PC-9 (cell line): Measurements from ENCODE around the gene TMEM108. TPM values are rescaled to one million over a fixed set of nuclear protein-coding genes. Genes with fewer than 3 reads are reported as not detected.

Source experiments
- BruUV-seq: library from RNA; stranded (reverse); fragments of 400-500 nt; replicated peaks from 2 replicates; lab custom pipeline; 2021; lab: Mats Ljungman, UMichigan
- CTCF ChIA-PET: fragments of 300-600 bp; sonication (Branson Sonifier 250); formaldehyde crosslinking; loops from one replicate; lab custom pipeline; 2022; ENCODE audit warnings: antibody characterized with exemption; lab: Charles Lee
- POLR2A ChIA-PET: fragments of 300-600 bp; sonication (Branson Sonifier 250); formaldehyde crosslinking; loops from one replicate; lab custom pipeline; 2022; ENCODE audit warnings: antibody characterized with exemption; ENCODE audit not compliant: unreplicated experiment; lab: Charles Lee
- DNase-seq, 2 experiments: peaks; one replicate each; pipeline versions ENCODE4 v3.0.0 to v3.0.0-alpha.2; 2015 to 2022; ENCODE audit warnings: mixed read lengths in 1 of 2
- H2AFZ ChIP-seq: fragments of 200-600 bp; sonication (generic); 2 replicates; pipeline ENCODE4 v1.8.1; 2017; ENCODE audit warnings: antibody characterized with exemption
- H3F3A ChIP-seq: fragments of 200-600 bp; sonication (generic); 2 replicates; pipeline ENCODE4 v1.8.1; 2017; ENCODE audit warnings: antibody characterized with exemption, mild to moderate bottlenecking, low read depth; ENCODE audit not compliant: insufficient read depth
- H3K27ac ChIP-seq: fragments of 200-600 bp; sonication (generic); 2 replicates; pipeline ENCODE4 v1.6.1; 2016; ENCODE audit warnings: mixed run types
- H3K27me3 ChIP-seq: fragments of 200-600 bp; sonication (generic); 2 replicates; pipeline ENCODE4 v1.6.1; 2016; ENCODE audit warnings: low read depth, mixed run types; ENCODE audit not compliant: insufficient read depth
- H3K36me3 ChIP-seq: fragments of 200-600 bp; sonication (generic); 2 replicates; pipeline ENCODE4 v1.6.1; 2016; ENCODE audit warnings: low read depth, mixed run types
- H3K4me1 ChIP-seq: fragments of 200-600 bp; sonication (generic); replicated peaks from 2 replicates; pipeline ENCODE4 v1.6.1; 2016; ENCODE audit warnings: mixed run types; ENCODE audit not compliant: insufficient read depth
- H3K4me2 ChIP-seq: fragments of 200-600 bp; sonication (generic); 2 replicates; pipeline ENCODE4 v1.6.1; 2017; ENCODE audit warnings: mixed run types
- H3K4me3 ChIP-seq: fragments of 200-600 bp; sonication (generic); 2 replicates; pipeline ENCODE4 v1.6.1; 2016; ENCODE audit warnings: mixed run types
- H3K79me2 ChIP-seq: fragments of 200-600 bp; sonication (generic); 2 replicates; pipeline ENCODE4 v1.6.1; 2017; ENCODE audit warnings: low read depth, mixed run types
- H3K9me2 ChIP-seq: fragments of 200-600 bp; sonication (generic); 2 replicates; pipeline ENCODE4 v1.8.1; 2017; ENCODE audit warnings: mild to moderate bottlenecking; ENCODE audit not compliant: insufficient read depth
- H3K9me3 ChIP-seq: fragments of 200-600 bp; sonication (generic); 2 replicates; pipeline ENCODE4 v1.8.1; 2016; ENCODE audit warnings: low read depth; ENCODE audit not compliant: insufficient read depth
- H4K20me1 ChIP-seq: fragments of 200-600 bp; sonication (generic); 2 replicates; pipeline ENCODE4 v1.8.1; 2017; ENCODE audit not compliant: insufficient read depth
- CTCF ChIP-seq: fragments of 200-600 bp; sonication (generic); conservative IDR thresholded peaks from 2 replicates; pipeline ENCODE4 v1.6.1; 2017; ENCODE audit warnings: mixed run types, antibody characterized with exemption, mild to moderate bottlenecking, moderate library complexity
- EZH2 ChIP-seq: fragments of 200-600 bp; sonication (generic); IDR thresholded peaks from 2 replicates; pipeline ENCODE4 v1.8.0; 2017; ENCODE audit warnings: antibody characterized with exemption, low read depth
- intact Hi-C: fragments of 100-400 bp; cut with micrococcal nuclease; formaldehyde crosslinking; loops from one replicate; pipeline ENCODE4 v1.10.0; 2022; ENCODE audit not compliant: unreplicated experiment
- total RNA-seq: library from RNA; stranded (reverse); gene quantifications from 2 replicates; pipeline ENCODE4 v1.2.3, GENCODE V29; 2021

The TMEM108 gene
- total RNA-seq, 1 experiment from 2014 or later: not detected

DNA sequence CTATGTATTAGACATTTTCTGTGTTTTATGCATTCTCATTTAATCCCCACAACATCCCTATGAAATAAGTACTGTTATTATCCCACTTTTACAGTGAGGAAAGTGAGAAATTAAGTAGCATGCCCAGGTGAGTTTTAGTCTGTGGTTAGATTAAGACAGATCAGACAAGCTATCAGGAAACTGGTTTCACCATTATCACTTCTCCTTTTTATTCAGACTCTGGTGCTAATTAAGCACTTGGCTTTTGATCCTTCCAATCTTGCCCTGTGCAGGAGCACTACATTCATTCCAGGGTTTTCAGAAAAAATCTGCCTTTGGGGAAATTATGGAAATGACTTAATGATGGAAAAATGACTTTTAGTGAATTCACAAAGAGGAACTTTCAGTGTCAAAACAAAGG, 115.2 kb downstream of the TMEM108 start:
- ChIA-PET POLR2A (no interaction called here), CTCF (no interaction called here)
- Histone ChIP-seq H3K79me2 (no peaks in the 10 kb centered on the region), H3F3A (no peaks in the 10 kb centered on the region), H2AFZ (no peak overlapping the region), H3K27ac (no peak overlapping the region), H3K9me3 (no peaks in the 10 kb centered on the region), H3K4me3 (no peak overlapping the region), H4K20me1 (no peaks in the 10 kb centered on the region), H3K4me1 (no peaks in the 10 kb centered on the region), H3K36me3 (no peaks in the 10 kb centered on the region), H3K27me3 (no peaks in the 10 kb centered on the region), H3K9me2 (no peaks in the 10 kb centered on the region), H3K4me2 (no peak overlapping the region)
- no peak for DNase-seq
- BruUV-seq: no TSS peak
- intact Hi-C loops: no loop called here
- no peak for TF ChIP-seq CTCF
- TF ChIP-seq EZH2: no peak

DNA sequence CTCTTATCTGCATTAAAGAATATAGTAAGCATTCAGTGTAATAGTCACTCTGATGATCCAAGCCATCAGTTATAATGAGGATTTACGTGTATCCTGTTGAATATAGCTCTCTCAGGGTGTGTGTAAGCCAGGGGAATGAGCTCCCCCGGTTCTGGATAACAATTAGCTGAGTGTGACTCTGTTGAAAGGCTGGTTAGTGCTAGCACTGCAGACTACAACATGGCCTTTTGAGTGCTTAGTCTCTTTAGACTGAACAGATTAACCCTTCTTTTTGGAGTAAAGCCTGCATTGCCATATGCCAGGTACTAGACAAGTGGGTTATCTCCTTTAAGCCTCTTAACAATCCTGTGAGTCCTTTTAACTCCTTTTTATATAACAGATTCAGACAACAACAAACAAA, 119.5 kb downstream of the TMEM108 start:
- no peaks in the 10 kb centered on the region for H3K27me3 ChIP-seq
- H2AFZ ChIP-seq: no peak overlapping the region
- no peaks in the 10 kb centered on the region for H4K20me1 ChIP-seq
- ChIA-PET CTCF (no interaction called here), POLR2A (no interaction called here)
- H3K4me3 ChIP-seq: no peak overlapping the region
- intact Hi-C loops: no loop called here
- H3K36me3 ChIP-seq: no peaks in the 10 kb centered on the region
- H3K79me2 ChIP-seq: no peaks in the 10 kb centered on the region
- H3F3A ChIP-seq: no peaks in the 10 kb centered on the region
- no TSS peak for BruUV-seq
- DNase-seq: no peak
- no peak for TF ChIP-seq CTCF
- TF ChIP-seq EZH2: no peak
- H3K9me2 ChIP-seq: no peaks in the 10 kb centered on the region
- H3K9me3 ChIP-seq: no peaks in the 10 kb centered on the region
- H3K4me1 ChIP-seq: no peaks in the 10 kb centered on the region
- no peak overlapping the region for H3K4me2 ChIP-seq
- no peak overlapping the region for H3K27ac ChIP-seq

DNA sequence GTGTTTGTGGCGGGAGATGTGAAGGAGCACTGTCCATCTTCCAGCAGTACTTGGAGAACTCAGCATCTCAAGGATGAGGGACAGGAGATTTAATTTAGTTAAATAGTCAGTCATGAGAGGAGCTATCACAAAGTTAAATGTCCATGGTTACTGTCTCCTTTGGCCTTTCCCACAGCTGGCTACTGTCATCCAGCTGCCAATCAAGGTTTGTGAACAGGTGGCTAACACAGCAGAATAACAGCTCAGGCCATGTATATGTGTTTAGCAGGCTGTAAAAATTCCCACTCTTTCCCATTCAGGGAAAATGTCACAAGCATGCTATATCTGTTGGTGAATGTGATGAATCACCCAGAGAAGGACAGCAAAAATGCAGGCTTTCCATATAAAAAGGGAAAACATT, 120.5 kb downstream of the TMEM108 start:
- Histone ChIP-seq H3K36me3 (no peaks in the 10 kb centered on the region), H3K4me2 (no peak overlapping the region), H3F3A (no peaks in the 10 kb centered on the region), H4K20me1 (no peaks in the 10 kb centered on the region), H3K27ac (no peak overlapping the region), H3K9me3 (no peaks in the 10 kb centered on the region), H3K4me1 (no peaks in the 10 kb centered on the region), H3K79me2 (no peaks in the 10 kb centered on the region), H3K9me2 (no peaks in the 10 kb centered on the region), H3K4me3 (no peak overlapping the region), H3K27me3 (no peaks in the 10 kb centered on the region), H2AFZ (no peak overlapping the region)
- TF ChIP-seq CTCF: no peak
- TF ChIP-seq EZH2: no peak
- DNase-seq: no peak
- intact Hi-C loops: no loop called here
- CTCF ChIA-PET: no interaction called here
- POLR2A ChIA-PET: no interaction called here
- no TSS peak for BruUV-seq
